Measurements from ENCODE around the gene IRF2BPL. TPM values are rescaled to one million over a fixed set of nuclear protein-coding genes. Genes with fewer than 3 reads are reported as not detected.
A peak's percentile ranks its signal among the peaks of the same experiment; 100 is the strongest.

The IRF2BPL gene
- total and polyA plus RNA-seq, 4 donors = 9.3 to 52.4 (median 38.6) TPM

DNA sequence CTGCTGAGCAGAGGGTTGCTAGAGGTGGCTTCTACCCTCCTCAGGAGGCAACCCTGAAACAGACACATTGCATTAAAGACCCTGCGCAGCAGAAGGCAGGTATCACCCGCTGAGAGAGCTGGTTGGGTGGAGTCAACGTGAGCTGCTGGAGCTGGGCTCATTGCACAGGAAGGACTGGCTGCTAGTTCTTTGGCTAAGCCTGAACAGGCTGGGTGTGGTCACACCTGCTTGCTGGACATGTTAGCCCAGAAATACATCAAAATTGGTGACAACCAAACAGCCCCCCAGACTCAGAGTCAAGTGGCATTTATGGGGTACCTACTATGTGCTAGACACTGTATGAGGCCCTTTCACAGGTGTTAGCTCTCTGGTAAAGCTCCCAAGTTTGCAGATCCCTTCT lies 33.8 kb upstream of the IRF2BPL start:
- Histone ChIP-seq H3K36me3 (ENCODE audit: control insufficient read depth in 4 of 4, insufficient read depth in 4 of 4, low read length in 4 of 4) (no peaks in the 10 kb centered on the region), H3K27me3 (ENCODE audit: control insufficient read depth in 3 of 3, insufficient read depth in 3 of 3, low read length in 2 of 3) (no peaks in the 10 kb centered on the region), H3K9me3 (ENCODE audit: control insufficient read depth in 4 of 4, insufficient read depth in 3 of 4, low read length in 3 of 4) (no peaks in the 10 kb centered on the region), H3K4me1 (ENCODE audit: control insufficient read depth in 5 of 5, insufficient read depth in 5 of 5, low read length in 5 of 5) (peaks cover 0 to 12% (median 0%) of the 10 kb centered on the region in 5 donors), H3K9ac (ENCODE audit: insufficient read depth in 1 of 2, low read length in 2 of 2) (no peak overlapping the region), H3K27ac (ENCODE audit: low read depth in 1 of 2, low read length in 1 of 2) (no peak overlapping the region), H3K4me3 (no peak overlapping the region)
- 77 to 89% methylated on average over 3 of the region's 3 CpGs for WGBS, 2 donors
- no peak for ATAC-seq (ENCODE audit: insufficient read depth, low FRiP score)
- TF ChIP-seq, protein P1, sequence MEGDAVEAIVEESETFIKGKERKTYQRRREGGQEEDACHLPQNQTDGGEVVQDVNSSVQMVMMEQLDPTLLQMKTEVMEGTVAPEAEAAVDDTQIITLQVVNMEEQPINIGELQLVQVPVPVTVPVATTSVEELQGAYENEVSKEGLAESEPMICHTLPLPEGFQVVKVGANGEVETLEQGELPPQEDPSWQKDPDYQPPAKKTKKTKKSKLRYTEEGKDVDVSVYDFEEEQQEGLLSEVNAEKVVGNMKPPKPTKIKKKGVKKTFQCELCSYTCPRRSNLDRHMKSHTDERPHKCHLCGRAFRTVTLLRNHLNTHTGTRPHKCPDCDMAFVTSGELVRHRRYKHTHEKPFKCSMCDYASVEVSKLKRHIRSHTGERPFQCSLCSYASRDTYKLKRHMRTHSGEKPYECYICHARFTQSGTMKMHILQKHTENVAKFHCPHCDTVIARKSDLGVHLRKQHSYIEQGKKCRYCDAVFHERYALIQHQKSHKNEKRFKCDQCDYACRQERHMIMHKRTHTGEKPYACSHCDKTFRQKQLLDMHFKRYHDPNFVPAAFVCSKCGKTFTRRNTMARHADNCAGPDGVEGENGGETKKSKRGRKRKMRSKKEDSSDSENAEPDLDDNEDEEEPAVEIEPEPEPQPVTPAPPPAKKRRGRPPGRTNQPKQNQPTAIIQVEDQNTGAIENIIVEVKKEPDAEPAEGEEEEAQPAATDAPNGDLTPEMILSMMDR (IDR thresholded peaks at IDR 0.05; ENCODE audit: control extremely low read depth, extremely low read depth) = no peak
- no peak for DNase-seq

DNA sequence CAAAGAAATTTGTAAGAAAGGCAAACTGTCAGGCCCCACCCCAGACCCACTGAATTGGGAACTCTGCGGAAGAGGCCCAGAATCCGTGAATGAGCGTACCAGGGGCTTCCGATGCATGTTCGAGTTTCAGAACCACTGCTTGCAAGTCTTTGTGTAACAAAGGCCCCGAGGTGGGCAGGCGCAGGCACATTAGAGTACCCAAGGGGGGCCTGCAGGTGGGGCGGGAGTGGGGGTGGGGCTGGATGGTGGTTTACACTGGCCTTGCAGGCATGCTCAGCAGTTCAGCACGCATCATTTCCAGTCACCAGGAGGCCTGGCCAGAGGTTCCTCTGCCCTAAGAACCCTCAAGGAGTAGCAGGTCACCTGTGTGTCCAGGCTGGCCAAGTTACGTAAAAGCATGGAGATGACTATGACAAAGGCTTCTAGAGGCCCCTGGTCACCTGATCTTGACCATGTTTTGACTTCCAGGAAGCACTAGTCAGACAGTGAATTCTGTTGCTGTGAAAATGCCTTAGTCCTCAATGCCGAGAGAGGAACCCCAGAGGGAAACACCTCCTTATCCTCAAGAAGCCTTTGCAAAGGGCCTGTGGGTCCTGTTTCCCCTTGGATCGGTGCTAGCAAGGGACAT lies 33.2 kb upstream of the IRF2BPL start:
- 92 to 94% methylated on average over 12 of the region's 12 CpGs for WGBS, 2 donors
- no peak overlapping the region for H3K9ac ChIP-seq (ENCODE audit: insufficient read depth in 1 of 2, low read length in 2 of 2)
- TF ChIP-seq, protein P1 (IDR thresholded peaks at IDR 0.05; ENCODE audit: control extremely low read depth, extremely low read depth) = no peak
- no peaks in the 10 kb centered on the region for H3K36me3 ChIP-seq (ENCODE audit: control insufficient read depth in 4 of 4, insufficient read depth in 4 of 4, low read length in 4 of 4)
- H3K9me3 ChIP-seq (ENCODE audit: control insufficient read depth in 4 of 4, insufficient read depth in 3 of 4, low read length in 3 of 4) = no peaks in the 10 kb centered on the region
- no peak for DNase-seq
- no peak overlapping the region for H3K4me3 ChIP-seq
- H3K27ac ChIP-seq (ENCODE audit: low read depth in 1 of 2, low read length in 1 of 2) = no peak overlapping the region
- no peak for ATAC-seq (ENCODE audit: insufficient read depth, low FRiP score)
- no peaks in the 10 kb centered on the region for H3K27me3 ChIP-seq (ENCODE audit: control insufficient read depth in 3 of 3, insufficient read depth in 3 of 3, low read length in 2 of 3)
- H3K4me1 ChIP-seq (ENCODE audit: control insufficient read depth in 5 of 5, insufficient read depth in 5 of 5, low read length in 5 of 5) = peaks cover 0 to 10% (median 0%) of the 10 kb centered on the region in 5 donors

DNA sequence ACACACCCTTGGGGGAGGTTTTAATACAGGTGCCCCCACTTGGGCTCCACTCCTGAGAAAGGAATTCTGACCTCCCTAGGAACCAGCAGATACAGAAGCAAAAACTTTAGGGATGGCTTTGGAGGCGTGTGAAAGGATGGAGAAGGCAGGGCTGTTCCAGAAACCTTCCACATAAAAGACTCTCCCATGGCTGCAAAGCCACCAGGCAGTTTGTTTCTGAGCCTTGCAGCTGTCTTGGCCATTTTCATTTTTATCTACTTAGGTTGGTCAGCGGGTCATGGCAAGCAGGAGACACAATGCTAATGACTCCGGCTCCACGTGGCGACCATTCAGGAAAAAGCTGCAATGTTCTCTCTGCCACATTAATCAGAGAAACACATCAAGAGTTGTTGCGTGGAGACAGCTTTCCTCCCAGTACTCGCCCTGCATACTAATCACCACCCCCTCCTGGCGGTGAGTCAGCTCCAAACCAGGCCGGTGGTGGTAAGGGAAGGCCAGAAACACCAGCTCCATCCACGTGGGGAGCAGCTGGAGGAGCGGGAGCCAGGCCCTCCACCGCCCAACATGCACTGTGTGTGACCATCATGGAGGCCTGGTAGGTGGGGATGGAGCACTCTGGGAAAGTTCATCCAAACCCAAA lies 30.9 kb upstream of the IRF2BPL start:
- WGBS, 2 donors = 58 to 67% methylated on average over 12 of the region's 12 CpGs
- DNase-seq (no peak), ATAC-seq (ENCODE audit: insufficient read depth, low FRiP score) (no peak)
- Histone ChIP-seq H3K27ac (ENCODE audit: low read depth in 1 of 2, low read length in 1 of 2) (no peak overlapping the region), H3K4me1 (ENCODE audit: control insufficient read depth in 5 of 5, insufficient read depth in 5 of 5, low read length in 5 of 5) (peaks cover 0 to 7% (median 0%) of the 10 kb centered on the region in 5 donors), H3K4me3 (no peak overlapping the region), H3K27me3 (ENCODE audit: control insufficient read depth in 3 of 3, insufficient read depth in 3 of 3, low read length in 2 of 3) (no peaks in the 10 kb centered on the region), H3K9ac (ENCODE audit: insufficient read depth in 1 of 2, low read length in 2 of 2) (no peak overlapping the region), H3K9me3 (ENCODE audit: control insufficient read depth in 4 of 4, insufficient read depth in 3 of 4, low read length in 3 of 4) (peaks cover 0 to 4% (median 2%) of the 10 kb centered on the region in 4 donors), H3K36me3 (ENCODE audit: control insufficient read depth in 4 of 4, insufficient read depth in 4 of 4, low read length in 4 of 4) (no peaks in the 10 kb centered on the region)
- TF ChIP-seq, protein P1 (IDR thresholded peaks at IDR 0.05; ENCODE audit: control extremely low read depth, extremely low read depth) = peak; percentile 28
